Ishikawa (cell line): ENCODE data around the gene OR5H1.

Source experiments
- CEBPB ChIP-seq: IDR thresholded peaks from 2 replicates; pipeline ENCODE4 v1.6.1; 2012
- CREB1 ChIP-seq: IDR thresholded peaks from 2 replicates; pipeline ENCODE4 v1.6.1; 2012; ENCODE audit warnings: low read depth
- EGR1 ChIP-seq: IDR thresholded peaks from 2 replicates; pipeline ENCODE4 v1.6.1; 2012
- EP300 ChIP-seq: IDR thresholded peaks from 2 replicates; pipeline ENCODE4 v1.6.1; 2012; ENCODE audit warnings: borderline replicate concordance
- FOXM1 ChIP-seq: IDR thresholded peaks from 2 replicates; pipeline ENCODE4 v1.6.1; 2012; ENCODE audit warnings: low read depth, borderline replicate concordance
- MAX ChIP-seq: IDR thresholded peaks from 2 replicates; pipeline ENCODE4 v1.6.1; 2012
- NFIC ChIP-seq: IDR thresholded peaks from 2 replicates; pipeline ENCODE4 v1.6.1; 2012
- RAD21 ChIP-seq: IDR thresholded peaks from 2 replicates; pipeline ENCODE4 v1.6.1; 2012; ENCODE audit warnings: low read depth
- REST ChIP-seq: IDR thresholded peaks from 2 replicates; pipeline ENCODE4 v1.6.1; 2012; ENCODE audit warnings: low read depth, mild to moderate bottlenecking
- TAF1 ChIP-seq: IDR thresholded peaks from 2 replicates; pipeline ENCODE4 v1.6.1; 2012; ENCODE audit warnings: low read depth, mild to moderate bottlenecking
- TCF12 ChIP-seq: IDR thresholded peaks from 2 replicates; pipeline ENCODE4 v1.6.1; 2012; ENCODE audit warnings: low read depth
- TEAD4 ChIP-seq: IDR thresholded peaks from 2 replicates; pipeline ENCODE4 v1.6.1; 2012
- USF1 ChIP-seq: IDR thresholded peaks from 2 replicates; pipeline ENCODE4 v1.6.1; 2012
- YY1 ChIP-seq: IDR thresholded peaks from 2 replicates; pipeline ENCODE4 v1.6.1; 2012; ENCODE audit warnings: low read depth
- ZBTB7A ChIP-seq: IDR thresholded peaks from 2 replicates; pipeline ENCODE4 v1.6.1; 2012; ENCODE audit warnings: low read depth

Gene OR5H1

GRCh38 chr3:98108162-98108561 lies 22.4 kb upstream of the OR5H1 start:
- TF ChIP-seq ZBTB7A (no peak), FOXM1 (no peak), NFIC (no peak), TAF1 (no peak)

- TF ChIP-seq TCF12: no peak
- no peak for TF ChIP-seq EGR1
- TF ChIP-seq REST: no peak
- TF ChIP-seq ZBTB7A: no peak
- no peak for TF ChIP-seq TEAD4
- no peak for TF ChIP-seq NFIC
- no peak for TF ChIP-seq RAD21
- TF ChIP-seq FOXM1: no peak
- TF ChIP-seq MAX: no peak
- TF ChIP-seq YY1: no peak
- TF ChIP-seq TAF1: no peak
- no peak for TF ChIP-seq USF1
- TF ChIP-seq CEBPB: no peak
Measured at GRCh38 chr3:98109807-98110549, 20.5 kb upstream of the OR5H1 start.

GRCh38 chr3:98110550-98110908 lies 20.0 kb upstream of the OR5H1 start:
- TF ChIP-seq CREB1 (no peak), TCF12 (no peak), NFIC (no peak), RAD21 (no peak), USF1 (no peak), FOXM1 (no peak)

- no peak for TF ChIP-seq EGR1
- no peak for TF ChIP-seq ZBTB7A
- no peak for TF ChIP-seq REST
- TF ChIP-seq TEAD4: no peak
- no peak for TF ChIP-seq USF1
- no peak for TF ChIP-seq YY1
- no peak for TF ChIP-seq RAD21
- no peak for TF ChIP-seq MAX
- TF ChIP-seq CEBPB: no peak
- no peak for TF ChIP-seq TCF12
- TF ChIP-seq NFIC: no peak
- TF ChIP-seq TAF1: no peak
- TF ChIP-seq CREB1: no peak
- TF ChIP-seq FOXM1: no peak
- no peak for TF ChIP-seq EP300
Measured at GRCh38 chr3:98114264-98114663, 16.3 kb upstream of the OR5H1 start.

GRCh38 chr3:98115717-98116116 lies 14.8 kb upstream of the OR5H1 start:
- TF ChIP-seq FOXM1 (no peak), TAF1 (no peak)

GRCh38 chr3:98136631-98137030 lies 6.1 kb downstream of the OR5H1 start:
- TF ChIP-seq REST (no peak), EGR1 (no peak), FOXM1 (no peak), YY1 (no peak), MAX (no peak), CREB1 (no peak), EP300 (no peak), TAF1 (no peak), ZBTB7A (no peak), CEBPB (no peak), NFIC (no peak)
